OCI-LY1 (cell line): ENCODE measurements around the gene ALOX5AP.

Experiments used
- EZH2 ChIP-seq: fragments of 200-600 bp; sonication (generic), shearing (Covaris generic); IDR thresholded peaks from 2 replicates; pipeline ENCODE4 v1.8.0; 2017; ENCODE audit warnings: borderline replicate concordance, mixed run types, mild to moderate bottlenecking, antibody characterized with exemption, low read length, moderate library complexity, mixed read lengths
- TF ChIP-seq, protein P1 (sequence below): fragments of 200-600 bp; sonication (generic), shearing (Covaris generic); IDR thresholded peaks from 2 replicates; pipeline ENCODE4 v1.5.1; 2017; ENCODE audit warnings: mild to moderate bottlenecking, antibody characterized with exemption, low read length, moderate library complexity, mixed read lengths

GRCh38 chr13:30797847-30798535 is 62.6 kb downstream of the ALOX5AP start:
- TF ChIP-seq, protein P1, sequence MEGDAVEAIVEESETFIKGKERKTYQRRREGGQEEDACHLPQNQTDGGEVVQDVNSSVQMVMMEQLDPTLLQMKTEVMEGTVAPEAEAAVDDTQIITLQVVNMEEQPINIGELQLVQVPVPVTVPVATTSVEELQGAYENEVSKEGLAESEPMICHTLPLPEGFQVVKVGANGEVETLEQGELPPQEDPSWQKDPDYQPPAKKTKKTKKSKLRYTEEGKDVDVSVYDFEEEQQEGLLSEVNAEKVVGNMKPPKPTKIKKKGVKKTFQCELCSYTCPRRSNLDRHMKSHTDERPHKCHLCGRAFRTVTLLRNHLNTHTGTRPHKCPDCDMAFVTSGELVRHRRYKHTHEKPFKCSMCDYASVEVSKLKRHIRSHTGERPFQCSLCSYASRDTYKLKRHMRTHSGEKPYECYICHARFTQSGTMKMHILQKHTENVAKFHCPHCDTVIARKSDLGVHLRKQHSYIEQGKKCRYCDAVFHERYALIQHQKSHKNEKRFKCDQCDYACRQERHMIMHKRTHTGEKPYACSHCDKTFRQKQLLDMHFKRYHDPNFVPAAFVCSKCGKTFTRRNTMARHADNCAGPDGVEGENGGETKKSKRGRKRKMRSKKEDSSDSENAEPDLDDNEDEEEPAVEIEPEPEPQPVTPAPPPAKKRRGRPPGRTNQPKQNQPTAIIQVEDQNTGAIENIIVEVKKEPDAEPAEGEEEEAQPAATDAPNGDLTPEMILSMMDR: no peak
- no peak for TF ChIP-seq EZH2
